ENCODE measurements around the gene PAF1. TPM values are rescaled to one million over a fixed set of nuclear protein-coding genes. Genes with fewer than 3 reads are reported as not detected.

Gene PAF1
- total RNA-seq, 2 experiments from 2014 or later: 48.2 to 48.9 TPM

DNA sequence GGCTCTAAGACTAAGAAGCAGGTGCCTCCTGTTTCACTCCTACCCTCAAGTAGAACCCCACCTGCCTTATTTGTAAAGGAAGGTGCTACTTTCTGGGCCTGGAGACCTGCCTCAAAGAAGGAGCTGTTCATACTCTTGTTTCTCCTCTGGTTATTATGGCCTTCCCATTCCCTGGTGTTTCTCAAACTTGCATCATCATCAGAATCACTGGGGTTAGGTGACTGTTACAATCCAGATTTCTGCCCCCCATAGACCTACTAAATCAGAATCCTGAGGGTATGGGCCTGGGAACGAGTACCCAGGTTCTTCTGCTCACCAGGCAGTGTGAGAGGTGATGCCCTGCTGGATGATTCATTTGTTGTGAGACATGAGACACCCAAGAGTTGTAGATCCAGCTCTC lies 30.3 kb downstream of the PAF1 start:
- Mint-ChIP-seq H3K36me3 (ENCODE audit: low read depth) (peaks cover 45% of the 10 kb centered on the region), H3K9me3 (ENCODE audit: insufficient read depth) (no peaks in the 10 kb centered on the region), H3K4me3 (no peak overlapping the region), H3K4me1 (ENCODE audit: low read depth) (no peaks in the 10 kb centered on the region), H3K27ac (no peak overlapping the region), H3K27me3 (ENCODE audit: low read depth) (no peaks in the 10 kb centered on the region)
- DNase-seq (no peak), ATAC-seq (no peak)
- CTCF ChIA-PET: no interaction called here
- POLR2A ChIA-PET: no interaction called here

DNA sequence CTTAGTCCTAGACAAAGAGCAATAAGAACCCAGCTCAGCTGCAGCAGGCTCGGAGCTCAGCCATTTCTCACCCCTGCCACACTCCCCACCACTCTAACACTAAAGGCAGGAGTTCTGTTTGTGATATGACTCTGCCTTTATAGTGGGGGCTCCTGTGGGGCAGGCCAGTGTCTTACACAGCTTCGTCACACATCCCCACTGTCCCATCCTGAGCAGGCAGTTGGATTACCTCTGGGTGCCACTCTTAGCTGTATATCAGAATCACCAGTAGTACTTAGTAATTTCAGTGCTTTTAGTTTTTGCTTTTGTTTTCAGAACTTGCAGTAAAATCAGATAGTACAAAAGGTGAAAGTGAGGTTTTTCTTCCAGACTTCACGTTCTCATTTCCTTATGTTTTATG lies 31.9 kb downstream of the PAF1 start:
- ChIA-PET CTCF (no interaction called here), POLR2A (interaction anchor here (0.6 kb wide), 1 partner anchor 23 kb away, joined by 3 read pairs; the partner anchor contains the start of gene GMFG)
- peaks cover 49% of the 10 kb centered on the region for H3K36me3 Mint-ChIP-seq (ENCODE audit: low read depth)
- no peaks in the 10 kb centered on the region for H3K4me1 Mint-ChIP-seq (ENCODE audit: low read depth)
- ATAC-seq (no peak), DNase-seq (no peak)
- H3K27me3 Mint-ChIP-seq (ENCODE audit: low read depth): no peaks in the 10 kb centered on the region
- H3K9me3 Mint-ChIP-seq (ENCODE audit: insufficient read depth): no peaks in the 10 kb centered on the region
- H3K4me3 Mint-ChIP-seq: no peak overlapping the region
- H3K27ac Mint-ChIP-seq: no peak overlapping the region

DNA sequence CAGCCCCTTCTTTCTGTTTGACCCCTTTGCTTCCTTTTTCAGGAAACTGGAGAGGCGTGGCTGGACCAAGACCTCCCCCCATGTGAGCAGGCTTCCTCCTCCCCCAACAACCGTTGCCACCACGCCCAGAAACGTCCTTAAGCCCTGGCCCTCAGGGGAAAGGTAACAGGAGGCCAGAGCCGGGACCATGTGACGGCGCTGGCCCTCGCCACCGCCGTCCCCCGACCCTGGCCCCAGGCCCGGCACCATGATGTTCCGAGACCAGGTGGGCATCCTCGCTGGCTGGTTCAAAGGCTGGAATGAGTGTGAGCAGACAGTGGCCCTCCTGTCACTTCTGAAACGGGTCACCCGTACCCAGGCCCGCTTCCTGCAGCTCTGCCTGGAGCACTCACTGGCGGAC lies 34.3 kb downstream of the PAF1 start:
- Mint-ChIP-seq H3K36me3 (ENCODE audit: low read depth) (peaks cover 53% of the 10 kb centered on the region), H3K9me3 (ENCODE audit: insufficient read depth) (no peaks in the 10 kb centered on the region), H3K27me3 (ENCODE audit: low read depth) (no peaks in the 10 kb centered on the region), H3K4me1 (ENCODE audit: low read depth) (peaks cover 8% of the 10 kb centered on the region), H3K27ac (no peak overlapping the region), H3K4me3 (no peak overlapping the region)
- ChIA-PET POLR2A (no interaction called here), CTCF (interaction anchor here (0.8 kb wide), 1 partner anchor 488 kb away, joined by 3 read pairs; no protein-coding TSS in a partner anchor)
- no peak for ATAC-seq
- DNase-seq: no peak

DNA sequence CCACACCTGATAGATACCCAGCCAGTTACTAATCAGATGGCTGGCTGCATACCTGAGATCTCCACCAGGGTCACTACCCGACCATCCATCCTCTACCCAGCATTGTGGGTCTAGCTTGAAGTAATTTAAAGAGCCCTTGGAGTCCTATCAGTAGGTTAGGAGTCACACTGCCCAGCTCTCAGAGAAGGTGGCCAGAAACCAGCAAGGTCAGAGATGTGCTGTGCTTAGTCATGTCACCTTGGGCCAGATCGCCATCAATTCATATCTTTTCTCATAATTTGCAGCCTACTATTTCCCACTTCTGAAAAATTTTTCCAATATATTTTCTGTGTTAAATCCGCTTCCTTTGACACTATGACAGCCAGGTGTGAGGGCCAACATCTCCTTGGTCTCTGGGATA lies 34.8 kb downstream of the PAF1 start:
- no peak overlapping the region for H3K27ac Mint-ChIP-seq
- ATAC-seq (no peak), DNase-seq (no peak)
- H3K27me3 Mint-ChIP-seq (ENCODE audit: low read depth): no peaks in the 10 kb centered on the region
- POLR2A ChIA-PET: interaction anchor here (1.2 kb wide), 1 partner anchor 35 kb away, joined by 3 read pairs; the partner anchor contains the start of genes MED29 and PAF1
- H3K36me3 Mint-ChIP-seq (ENCODE audit: low read depth): peaks cover 53% of the 10 kb centered on the region
- CTCF ChIA-PET: interaction anchor here (0.8 kb wide), 1 partner anchor 488 kb away, joined by 3 read pairs; no protein-coding TSS in a partner anchor
- peaks cover 13% of the 10 kb centered on the region for H3K4me1 Mint-ChIP-seq (ENCODE audit: low read depth)
- no peak overlapping the region for H3K4me3 Mint-ChIP-seq
- no peaks in the 10 kb centered on the region for H3K9me3 Mint-ChIP-seq (ENCODE audit: insufficient read depth)

DNA sequence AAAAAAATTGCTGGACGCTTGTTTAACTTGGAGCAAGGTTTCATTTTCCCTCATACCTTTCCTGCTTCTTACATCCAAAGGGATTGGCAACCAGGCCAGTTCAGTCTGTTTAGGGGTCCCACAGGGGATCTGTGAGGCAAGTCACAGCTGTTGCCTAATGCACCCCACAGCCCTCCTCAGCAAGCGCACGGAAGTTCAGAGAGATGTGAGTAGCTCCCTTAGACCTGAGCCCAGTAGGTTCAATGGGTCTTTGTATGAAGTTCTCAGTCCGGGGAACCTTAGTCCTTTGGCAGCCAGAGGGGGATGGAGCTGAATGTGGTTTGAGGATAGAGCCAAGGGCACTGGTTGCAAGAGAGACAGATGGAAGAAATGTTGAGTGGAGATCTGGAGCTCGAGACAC lies 35.7 kb downstream of the PAF1 start:
- ATAC-seq (no peak), DNase-seq (no peak)
- Mint-ChIP-seq H3K4me3 (no peak overlapping the region), H3K36me3 (ENCODE audit: low read depth) (peaks cover 48% of the 10 kb centered on the region), H3K27me3 (ENCODE audit: low read depth) (no peaks in the 10 kb centered on the region), H3K4me1 (ENCODE audit: low read depth) (peaks cover 15% of the 10 kb centered on the region), H3K27ac (no peak overlapping the region), H3K9me3 (ENCODE audit: insufficient read depth) (no peaks in the 10 kb centered on the region)
- ChIA-PET POLR2A (interaction anchor here (1.2 kb wide), 2 partner anchors 13 to 36 kb away, joined by 3 read pairs; partner anchors contain the start of genes MED29, PAF1 and SAMD4B), CTCF (interaction anchor here (1.2 kb wide), 1 partner anchor 85 kb away, joined by 4 read pairs; no protein-coding TSS in a partner anchor)

DNA sequence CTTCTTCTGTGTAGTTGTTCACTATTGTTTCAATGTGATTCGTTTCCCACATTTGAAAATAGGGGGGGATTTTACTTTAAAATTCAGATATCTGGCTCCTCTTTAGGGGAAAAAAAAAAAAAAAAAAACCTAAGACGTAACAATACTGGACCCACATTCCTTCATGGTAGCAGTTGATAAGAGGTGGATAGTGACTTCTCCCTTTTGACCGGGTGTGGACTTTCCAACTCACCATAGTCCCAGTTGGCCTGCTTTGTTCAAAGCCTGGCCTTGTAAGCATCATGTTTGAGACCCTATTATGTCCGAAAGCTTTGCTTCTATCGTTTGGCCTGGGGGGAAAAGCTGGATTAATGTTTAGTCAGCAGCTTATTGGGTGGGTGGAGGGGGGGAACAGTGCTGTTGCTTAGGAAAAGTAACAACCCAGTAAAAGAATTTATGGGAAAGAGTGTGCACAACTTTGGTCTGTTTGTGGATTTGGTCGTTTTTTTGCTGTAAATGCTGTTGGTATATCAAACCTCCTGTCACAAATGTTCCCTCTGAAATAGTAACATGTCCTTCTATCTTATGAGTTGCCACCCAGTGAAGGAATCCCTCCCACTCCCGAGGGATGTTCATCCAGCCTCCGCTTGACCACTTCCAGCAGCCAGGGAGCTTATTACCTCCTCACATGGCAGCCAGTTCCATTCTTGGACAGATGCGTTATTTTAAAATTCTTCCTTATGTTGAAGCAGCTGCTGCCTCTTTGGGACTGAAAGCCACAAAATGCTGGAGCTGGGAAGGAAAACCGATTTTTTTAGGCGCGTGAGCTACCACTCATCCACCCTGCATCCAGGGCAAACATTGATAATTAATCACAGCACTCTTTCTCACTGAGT lies 38.3 kb downstream of the PAF1 start:
- Mint-ChIP-seq H3K9me3 (ENCODE audit: insufficient read depth) (no peaks in the 10 kb centered on the region), H3K36me3 (ENCODE audit: low read depth) (peaks cover 44% of the 10 kb centered on the region), H3K27me3 (ENCODE audit: low read depth) (no peaks in the 10 kb centered on the region), H3K4me3 (no peak overlapping the region), H3K27ac (peak overlapping the region; percentile 13), H3K4me1 (ENCODE audit: low read depth) (peaks cover 22% of the 10 kb centered on the region)
- DNase-seq (no peak), ATAC-seq (no peak)
- CTCF ChIA-PET: interaction anchor here (1.7 kb wide), 1 partner anchor 11 kb away, joined by 6 read pairs; no protein-coding TSS in a partner anchor
- POLR2A ChIA-PET: interaction anchor here (1.1 kb wide), 1 partner anchor 39 kb away, joined by 4 read pairs; the partner anchor contains the start of genes MED29 and PAF1

DNA sequence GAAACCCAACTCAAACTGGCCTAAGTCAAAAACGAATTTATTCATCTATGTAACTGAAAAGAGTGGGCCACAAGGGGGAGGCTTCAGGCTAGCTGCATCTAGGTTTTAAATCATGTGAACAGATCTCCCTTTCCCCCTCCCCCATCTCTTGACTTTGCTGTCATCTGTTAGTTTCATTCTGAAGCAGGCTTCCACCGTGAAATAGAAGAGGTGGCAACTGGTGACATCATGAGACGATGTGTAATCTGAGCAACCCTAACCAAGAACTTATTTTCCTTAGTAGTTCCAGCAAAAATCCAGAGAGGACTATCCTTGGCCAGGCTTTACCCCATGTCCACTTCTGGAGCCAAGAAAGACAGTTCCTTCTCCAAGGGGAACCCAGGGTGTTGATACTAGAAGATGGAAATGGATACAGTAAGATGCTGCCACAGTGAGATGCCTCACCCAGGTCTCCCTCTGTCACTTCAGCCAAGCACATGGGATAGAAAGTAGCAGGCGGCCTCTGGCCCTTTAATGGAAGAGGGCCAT lies 39.3 kb downstream of the PAF1 start:
- peak overlapping the region; percentile 41 for H3K27ac Mint-ChIP-seq
- peak; percentile 58 for DNase-seq
- H3K27me3 Mint-ChIP-seq (ENCODE audit: low read depth): no peaks in the 10 kb centered on the region
- ChIA-PET POLR2A (interaction anchor here (0.5 to 1.2 kb wide), 2 partner anchors 84 to 94 kb away, joined by 3 read pairs; partner anchors contain the start of genes RPS16 and SUPT5H), CTCF (interaction anchor here (1.3 kb wide), 2 partner anchors 9 to 23 kb away, joined by 6 to 8 read pairs; partner anchors contain the start of gene SAMD4B)
- H3K4me1 Mint-ChIP-seq (ENCODE audit: low read depth): peaks cover 29% of the 10 kb centered on the region
- H3K9me3 Mint-ChIP-seq (ENCODE audit: insufficient read depth): no peaks in the 10 kb centered on the region
- peaks cover 37% of the 10 kb centered on the region for H3K36me3 Mint-ChIP-seq (ENCODE audit: low read depth)
- no peak overlapping the region for H3K4me3 Mint-ChIP-seq
- peak; percentile 68 for ATAC-seq

DNA sequence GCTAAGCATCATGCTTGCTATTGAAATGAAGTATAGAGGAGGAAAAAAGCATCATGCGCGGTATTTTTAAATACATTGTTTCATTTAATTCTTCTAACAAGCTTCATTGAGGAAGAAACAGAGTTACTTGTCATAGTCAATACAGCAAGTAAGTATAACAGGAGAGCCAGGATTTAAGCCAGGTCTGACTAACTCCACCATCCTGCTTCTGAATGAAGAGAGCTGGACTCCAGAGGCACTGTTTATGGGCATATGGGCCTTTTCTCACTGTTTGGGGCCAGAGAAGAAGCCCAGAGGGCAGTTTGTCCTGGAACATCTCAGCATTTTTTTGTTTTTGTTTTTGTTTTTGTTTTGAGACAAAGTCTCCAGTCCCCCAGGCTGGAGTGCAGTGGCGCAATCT lies 40.8 kb downstream of the PAF1 start:
- H3K27me3 Mint-ChIP-seq (ENCODE audit: low read depth): no peaks in the 10 kb centered on the region
- H3K27ac Mint-ChIP-seq: no peak overlapping the region
- no peak overlapping the region for H3K4me3 Mint-ChIP-seq
- H3K36me3 Mint-ChIP-seq (ENCODE audit: low read depth): peaks cover 24% of the 10 kb centered on the region
- ChIA-PET CTCF (interaction anchor here (1.0 to 1.4 kb wide), 4 partner anchors 8 to 62 kb away, joined by 3 to 8 read pairs (median 4); partner anchors contain the start of genes PLEKHG2 and SAMD4B), POLR2A (interaction anchor here (1.2 to 1.4 kb wide), 2 partner anchors 8 to 86 kb away, joined by 3 to 4 read pairs; partner anchors contain the start of genes RPS16 and SAMD4B)
- peaks cover 43% of the 10 kb centered on the region for H3K4me1 Mint-ChIP-seq (ENCODE audit: low read depth)
- no peaks in the 10 kb centered on the region for H3K9me3 Mint-ChIP-seq (ENCODE audit: insufficient read depth)
- ATAC-seq (no peak), DNase-seq (no peak)

DNA sequence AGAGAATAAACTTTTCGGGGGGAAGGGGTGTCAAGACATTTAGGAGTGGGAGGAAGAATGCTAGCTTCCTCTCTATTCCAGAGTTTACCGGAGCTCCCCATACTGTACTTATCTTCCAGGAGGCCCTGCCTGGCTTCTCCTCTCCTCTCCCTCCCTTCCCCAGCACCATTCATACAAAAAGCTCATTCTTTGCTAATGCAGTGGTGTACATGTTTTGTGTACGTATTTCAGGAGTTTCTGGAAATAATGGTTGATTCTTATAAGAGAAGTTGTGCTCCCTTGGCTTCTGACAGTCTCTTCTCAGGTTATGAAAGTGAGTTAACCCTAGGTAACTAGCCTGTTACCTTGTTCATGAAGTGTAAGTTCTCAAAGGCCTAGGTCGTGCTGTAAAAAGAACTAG lies 41.6 kb downstream of the PAF1 start:
- CTCF ChIA-PET: interaction anchor here (1.0 to 1.4 kb wide), 2 partner anchors 51 to 63 kb away, joined by 3 read pairs; partner anchors contain the start of gene PLEKHG2
- Mint-ChIP-seq H3K27ac (no peak overlapping the region), H3K4me3 (no peak overlapping the region), H3K36me3 (ENCODE audit: low read depth) (peaks cover 24% of the 10 kb centered on the region), H3K4me1 (ENCODE audit: low read depth) (peaks cover 50% of the 10 kb centered on the region), H3K9me3 (ENCODE audit: insufficient read depth) (no peaks in the 10 kb centered on the region), H3K27me3 (ENCODE audit: low read depth) (no peaks in the 10 kb centered on the region)
- no peak for DNase-seq
- POLR2A ChIA-PET: no interaction called here
- no peak for ATAC-seq

DNA sequence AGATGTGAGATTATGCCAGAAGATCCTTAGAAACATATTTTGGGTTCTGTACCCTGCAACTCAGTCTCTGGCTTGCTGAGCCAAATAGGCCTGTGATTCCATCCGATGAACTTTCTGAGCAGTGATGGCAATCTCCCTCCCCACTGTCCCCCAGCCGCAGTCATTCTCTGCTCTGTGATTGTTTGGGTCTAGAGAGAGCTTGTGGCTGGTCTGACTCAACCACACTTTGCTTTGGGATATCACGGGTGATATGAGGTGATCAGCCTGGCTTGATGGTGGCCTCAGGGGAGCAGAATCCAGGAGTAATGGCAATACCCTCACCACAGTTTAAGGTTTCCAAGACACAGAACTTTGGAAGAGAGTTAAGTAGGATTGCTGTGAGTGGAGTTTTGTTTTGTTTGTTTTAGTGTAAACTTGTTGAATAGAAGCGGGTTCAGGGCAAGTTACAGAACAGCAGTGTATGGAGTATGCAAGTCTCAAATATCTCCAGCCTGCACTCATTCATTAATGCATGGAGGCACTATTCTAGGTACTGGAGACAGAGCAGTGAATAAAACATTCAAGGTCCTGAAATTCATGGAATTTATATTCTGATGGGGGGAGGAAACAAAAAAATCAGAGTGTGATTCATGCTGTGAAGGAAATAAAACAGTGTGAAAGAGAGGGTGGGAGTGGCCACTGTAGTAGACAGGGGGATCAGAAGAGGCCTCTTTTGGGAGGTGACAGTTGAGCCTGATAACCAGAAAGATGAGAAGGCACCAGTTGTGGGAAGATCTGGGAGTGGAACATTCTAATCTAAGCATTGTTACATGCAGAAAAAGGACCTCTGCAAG lies 43.4 kb downstream of the PAF1 start:
- ATAC-seq (no peak), DNase-seq (no peak)
- no peaks in the 10 kb centered on the region for H3K9me3 Mint-ChIP-seq (ENCODE audit: insufficient read depth)
- H3K27me3 Mint-ChIP-seq (ENCODE audit: low read depth): no peaks in the 10 kb centered on the region
- peaks cover 22% of the 10 kb centered on the region for H3K36me3 Mint-ChIP-seq (ENCODE audit: low read depth)
- CTCF ChIA-PET: interaction anchor here (0.7 to 1.4 kb wide), 3 partner anchors 12 to 64 kb away, joined by 3 to 5 read pairs (median 4); partner anchors contain the start of genes GMFG and PLEKHG2
- peaks cover 64% of the 10 kb centered on the region for H3K4me1 Mint-ChIP-seq (ENCODE audit: low read depth)
- H3K27ac Mint-ChIP-seq: no peak overlapping the region
- POLR2A ChIA-PET: interaction anchor here (1.1 kb wide), 1 partner anchor 88 kb away, joined by 5 read pairs; the partner anchor contains the start of gene RPS16
- no peak overlapping the region for H3K4me3 Mint-ChIP-seq

DNA sequence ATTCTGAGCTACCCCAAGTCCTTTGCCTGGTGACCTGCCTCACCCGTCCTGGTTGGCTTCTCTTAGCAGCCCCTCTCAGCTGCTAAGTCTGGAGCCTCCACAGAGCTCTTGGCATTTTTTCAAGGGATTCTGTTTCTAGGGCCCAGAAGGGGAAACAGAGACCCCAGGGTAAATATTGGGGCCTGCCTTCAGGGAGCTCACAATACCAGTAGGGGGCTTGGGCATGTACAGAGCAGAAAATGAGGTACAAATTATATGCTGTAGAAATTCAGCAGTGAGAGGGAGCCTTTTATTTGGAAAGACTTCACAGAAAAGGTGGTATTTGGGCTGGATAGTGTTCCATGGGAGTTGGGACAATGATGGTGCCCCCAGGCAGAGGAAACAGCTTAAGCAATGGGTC lies 45.0 kb downstream of the PAF1 start:
- H3K4me1 Mint-ChIP-seq (ENCODE audit: low read depth): peaks cover 53% of the 10 kb centered on the region
- H3K27me3 Mint-ChIP-seq (ENCODE audit: low read depth): no peaks in the 10 kb centered on the region
- H3K36me3 Mint-ChIP-seq (ENCODE audit: low read depth): peaks cover 17% of the 10 kb centered on the region
- H3K9me3 Mint-ChIP-seq (ENCODE audit: insufficient read depth): no peaks in the 10 kb centered on the region
- no peak for ATAC-seq
- ChIA-PET CTCF (interaction anchor here (0.8 to 1.4 kb wide), 5 partner anchors 10 to 235 kb away, joined by 3 to 5 read pairs (median 3); partner anchors contain the start of genes GMFG and PLEKHG2), POLR2A (interaction anchor here (0.7 kb wide), 1 partner anchor 44 kb away, joined by 3 read pairs; no protein-coding TSS in a partner anchor)
- no peak for DNase-seq
- no peak overlapping the region for H3K4me3 Mint-ChIP-seq
- no peak overlapping the region for H3K27ac Mint-ChIP-seq
